SU-DHL-6 (cell line): ENCODE measurements around the gene NELL1.

ENCODE experiments used
- H2AFZ ChIP-seq: fragments of 200-600 bp; sonication (generic); 2 replicates; pipeline ENCODE4 v1.6.1; 2014; ENCODE audit warnings: low read depth, mild to moderate bottlenecking, moderate library complexity, mixed read lengths, antibody characterized with exemption, low read length; ENCODE audit not compliant: severe bottlenecking
- H3F3A ChIP-seq: fragments of 200-600 bp; shearing (Covaris generic); 2 replicates; pipeline ENCODE4 v1.6.0; 2016; ENCODE audit warnings: antibody characterized with exemption, mild to moderate bottlenecking; ENCODE audit not compliant: insufficient read depth
- H3K27ac ChIP-seq: fragments of 200-600 bp; sonication (generic); 2 replicates; pipeline ENCODE4 v1.5.1; 2016; ENCODE audit warnings: low read depth, mild to moderate bottlenecking, low read length, moderate library complexity, mixed read lengths
- H3K27me3 ChIP-seq: fragments of 200-600 bp; sonication (generic), shearing (Covaris generic); 2 replicates; pipeline ENCODE4 v1.6.0; 2014; ENCODE audit warnings: mild to moderate bottlenecking, low read length
- H3K36me3 ChIP-seq: fragments of 200-600 bp; sonication (generic); 2 replicates; pipeline ENCODE4 v1.6.1; 2014; ENCODE audit warnings: mild to moderate bottlenecking, low read length, mixed read lengths
- H3K4me2 ChIP-seq: fragments of 300-600, 200-600 bp; shearing (Covaris generic), sonication (generic); 2 replicates; pipeline ENCODE4 v1.6.0; 2014; ENCODE audit warnings: low read length, low read depth, mild to moderate bottlenecking; ENCODE audit not compliant: poor library complexity, severe bottlenecking
- H3K4me3 ChIP-seq: fragments of 200-600 bp; sonication (generic); 2 replicates; pipeline ENCODE4 v1.5.1; 2014; ENCODE audit warnings: antibody characterized with exemption, low read length, mild to moderate bottlenecking, mixed read lengths; ENCODE audit not compliant: insufficient read depth, poor library complexity, severe bottlenecking
- H3K79me2 ChIP-seq: fragments of 200-600 bp; sonication (generic); 2 replicates; pipeline ENCODE4 v1.6.1; 2014; ENCODE audit warnings: mild to moderate bottlenecking, low read length, moderate library complexity; ENCODE audit not compliant: insufficient read depth
- H3K9ac ChIP-seq: fragments of 200-600 bp; sonication (generic); 2 replicates; pipeline ENCODE4 v1.7.0; 2014; ENCODE audit warnings: mild to moderate bottlenecking, low read length
- H3K9me2 ChIP-seq: fragments of 200-600 bp; sonication (generic); replicated peaks from 2 replicates; pipeline ENCODE4 v1.6.1; 2014; ENCODE audit warnings: low read length; ENCODE audit not compliant: insufficient read depth
- H3K9me3 ChIP-seq: fragments of 200-600 bp; sonication (generic); 2 replicates; pipeline ENCODE4 v1.6.1; 2014; ENCODE audit warnings: low read length, mixed read lengths; ENCODE audit not compliant: insufficient read depth
- H4K20me1 ChIP-seq: fragments of 200-600 bp; sonication (generic); 2 replicates; pipeline ENCODE4 v1.6.1; 2014; ENCODE audit warnings: low read depth, mild to moderate bottlenecking, antibody characterized with exemption, low read length, moderate library complexity, mixed read lengths
- EZH2phosphoT487 ChIP-seq: fragments of 200-600 bp; sonication (generic), shearing (Covaris generic); conservative IDR thresholded peaks from 2 replicates; pipeline ENCODE4 v1.6.1; 2018; ENCODE audit warnings: mild to moderate bottlenecking, antibody characterized with exemption, low read length, moderate library complexity, mixed read lengths
- TF ChIP-seq, protein P1 (sequence below): fragments of 200-600 bp; sonication (generic); IDR thresholded peaks from one replicate; pipeline ENCODE4 v1.5.1; 2017; ENCODE audit warnings: antibody characterized with exemption, mild to moderate bottlenecking, low read length, moderate library complexity; ENCODE audit not compliant: insufficient read depth, poor library complexity, severe bottlenecking

Gene NELL1

DNA sequence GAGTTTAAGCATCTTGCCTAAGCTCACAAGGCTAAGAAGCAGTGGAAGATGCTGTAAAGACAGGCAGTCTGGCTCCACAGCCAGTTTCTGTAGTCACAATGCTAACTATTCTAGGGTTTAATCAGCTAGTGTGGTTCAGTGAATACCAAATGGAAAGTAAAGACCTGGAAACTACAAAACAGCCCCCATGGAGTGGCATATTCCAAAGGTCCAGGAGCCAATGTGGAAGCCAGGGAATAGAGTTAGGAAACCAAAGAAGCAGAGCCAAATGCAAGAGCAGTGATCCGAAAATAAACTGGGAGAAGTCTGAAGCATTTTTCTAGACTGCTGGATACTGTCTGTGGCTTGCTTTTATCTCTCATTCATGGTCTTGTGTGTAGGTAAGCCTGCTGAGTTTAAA, 792.3 kb downstream of the NELL1 start:
- Histone ChIP-seq H3K9ac (no peak overlapping the region), H3K36me3 (no peaks in the 10 kb centered on the region), H3K4me3 (no peak overlapping the region), H3K9me3 (no peaks in the 10 kb centered on the region), H4K20me1 (no peaks in the 10 kb centered on the region), H3K79me2 (no peaks in the 10 kb centered on the region), H3K27ac (no peak overlapping the region), H3F3A (no peaks in the 10 kb centered on the region), H2AFZ (no peak overlapping the region), H3K9me2 (no peaks in the 10 kb centered on the region), H3K4me2 (no peak overlapping the region), H3K27me3 (no peaks in the 10 kb centered on the region)
- no peak for TF ChIP-seq EZH2phosphoT487
- TF ChIP-seq, protein P1, sequence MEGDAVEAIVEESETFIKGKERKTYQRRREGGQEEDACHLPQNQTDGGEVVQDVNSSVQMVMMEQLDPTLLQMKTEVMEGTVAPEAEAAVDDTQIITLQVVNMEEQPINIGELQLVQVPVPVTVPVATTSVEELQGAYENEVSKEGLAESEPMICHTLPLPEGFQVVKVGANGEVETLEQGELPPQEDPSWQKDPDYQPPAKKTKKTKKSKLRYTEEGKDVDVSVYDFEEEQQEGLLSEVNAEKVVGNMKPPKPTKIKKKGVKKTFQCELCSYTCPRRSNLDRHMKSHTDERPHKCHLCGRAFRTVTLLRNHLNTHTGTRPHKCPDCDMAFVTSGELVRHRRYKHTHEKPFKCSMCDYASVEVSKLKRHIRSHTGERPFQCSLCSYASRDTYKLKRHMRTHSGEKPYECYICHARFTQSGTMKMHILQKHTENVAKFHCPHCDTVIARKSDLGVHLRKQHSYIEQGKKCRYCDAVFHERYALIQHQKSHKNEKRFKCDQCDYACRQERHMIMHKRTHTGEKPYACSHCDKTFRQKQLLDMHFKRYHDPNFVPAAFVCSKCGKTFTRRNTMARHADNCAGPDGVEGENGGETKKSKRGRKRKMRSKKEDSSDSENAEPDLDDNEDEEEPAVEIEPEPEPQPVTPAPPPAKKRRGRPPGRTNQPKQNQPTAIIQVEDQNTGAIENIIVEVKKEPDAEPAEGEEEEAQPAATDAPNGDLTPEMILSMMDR, result no peak

DNA sequence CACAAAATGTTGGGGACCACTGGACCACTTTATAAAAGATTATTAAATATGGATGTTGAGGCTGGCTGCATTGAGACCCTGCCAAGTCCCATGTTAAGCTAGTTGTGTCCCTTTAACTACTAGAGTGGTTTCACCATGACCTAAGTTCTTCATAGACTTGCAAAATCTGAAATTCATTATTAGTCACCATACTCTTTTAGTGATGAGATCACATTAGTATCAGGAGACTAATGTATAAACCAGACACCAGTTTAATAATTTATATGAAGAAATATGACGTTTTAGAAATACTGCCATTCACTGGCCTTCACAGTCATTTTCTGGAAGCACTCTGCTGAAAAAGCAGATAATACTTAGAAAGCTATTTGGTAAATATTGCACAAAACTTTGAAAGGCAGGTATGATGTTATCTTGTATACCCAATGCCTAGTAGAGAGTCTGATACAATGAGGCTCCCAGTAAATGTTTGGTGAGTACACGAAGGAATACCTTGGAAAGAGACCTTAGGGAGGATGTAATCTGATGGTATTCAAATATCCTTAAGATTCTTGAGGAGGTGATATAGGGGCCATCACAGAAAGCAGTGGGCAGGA, 795.3 kb downstream of the NELL1 start:
- no peaks in the 10 kb centered on the region for H4K20me1 ChIP-seq
- no peak overlapping the region for H3K27ac ChIP-seq
- H3K9me2 ChIP-seq, result no peaks in the 10 kb centered on the region
- TF ChIP-seq, protein P1, result no peak
- no peak for TF ChIP-seq EZH2phosphoT487
- no peak overlapping the region for H3K4me2 ChIP-seq
- no peaks in the 10 kb centered on the region for H3K36me3 ChIP-seq
- H3K9ac ChIP-seq, result no peak overlapping the region
- H3K27me3 ChIP-seq, result no peaks in the 10 kb centered on the region
- H3F3A ChIP-seq, result no peaks in the 10 kb centered on the region
- H3K9me3 ChIP-seq, result no peaks in the 10 kb centered on the region
- no peak overlapping the region for H2AFZ ChIP-seq
- H3K79me2 ChIP-seq, result no peaks in the 10 kb centered on the region
- no peak overlapping the region for H3K4me3 ChIP-seq

DNA sequence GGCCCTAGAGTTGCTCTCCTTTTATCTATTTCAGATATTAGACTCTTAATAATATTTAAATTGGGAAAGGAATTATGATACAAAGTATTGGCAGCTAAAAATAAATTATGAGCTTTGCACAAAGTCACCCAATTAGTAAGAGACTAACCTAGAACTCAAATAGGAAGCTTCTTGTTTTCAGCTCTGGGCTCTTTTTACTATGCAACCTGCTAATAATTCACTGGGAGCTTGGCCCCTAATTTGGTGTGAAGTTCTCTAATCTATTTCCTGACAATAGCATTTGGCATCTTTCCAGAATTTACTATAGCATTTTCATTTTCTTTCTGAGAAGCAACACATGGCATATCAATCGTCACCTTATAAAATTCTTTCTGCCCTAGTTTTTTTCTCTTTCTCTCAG, 795.8 kb downstream of the NELL1 start:
- H2AFZ ChIP-seq, result no peak overlapping the region
- no peak overlapping the region for H3K27ac ChIP-seq
- H3K36me3 ChIP-seq, result no peaks in the 10 kb centered on the region
- H3K4me2 ChIP-seq, result no peak overlapping the region
- H3K79me2 ChIP-seq, result no peaks in the 10 kb centered on the region
- H3K4me3 ChIP-seq, result no peak overlapping the region
- no peaks in the 10 kb centered on the region for H4K20me1 ChIP-seq
- no peaks in the 10 kb centered on the region for H3F3A ChIP-seq
- H3K9me2 ChIP-seq, result no peaks in the 10 kb centered on the region
- no peaks in the 10 kb centered on the region for H3K27me3 ChIP-seq
- no peak overlapping the region for H3K9ac ChIP-seq
- no peak for TF ChIP-seq EZH2phosphoT487
- TF ChIP-seq, protein P1, result no peak
- no peaks in the 10 kb centered on the region for H3K9me3 ChIP-seq
